Measurements from ENCODE around the gene KCNT1. TPM values are rescaled to one million over a fixed set of nuclear protein-coding genes. Genes with fewer than 3 reads are reported as not detected.

KCNT1 gene
- total RNA-seq, 1 donor from 2014 or later = not detected

DNA sequence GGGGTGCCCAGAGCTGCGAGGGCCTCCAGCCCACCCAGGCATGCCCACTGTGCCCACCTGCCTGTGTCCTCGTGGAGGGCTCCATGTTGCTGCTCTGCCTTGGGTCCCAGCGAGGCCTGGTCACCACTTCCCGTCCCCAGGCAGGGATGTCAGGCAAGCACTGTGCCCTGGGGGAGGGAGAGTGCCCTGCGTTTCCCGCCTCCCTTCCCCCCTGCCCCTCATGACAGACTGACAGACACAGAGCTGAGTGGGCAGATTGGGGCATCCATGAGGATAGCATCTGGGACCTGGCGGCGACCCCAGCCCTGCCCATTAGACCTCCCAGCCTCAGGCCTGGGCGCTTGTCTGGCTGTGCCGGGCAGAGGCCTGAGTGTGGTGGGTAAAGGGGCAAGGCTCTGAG, 56.9 kb downstream of the KCNT1 start:
- Mint-ChIP-seq H3K4me1 (ENCODE audit: low read depth, unreplicated experiment) (no peaks in the 10 kb centered on the region), H3K9me3 (ENCODE audit: unreplicated experiment) (no peaks in the 10 kb centered on the region), H3K27me3 (ENCODE audit: low read depth, unreplicated experiment) (peaks cover 27% of the 10 kb centered on the region), H3K4me3 (ENCODE audit: unreplicated experiment) (no peak overlapping the region), H3K27ac (ENCODE audit: unreplicated experiment) (no peak overlapping the region), H3K36me3 (ENCODE audit: low read depth, unreplicated experiment) (no peaks in the 10 kb centered on the region)
- Histone ChIP-seq H3K4me3 (ENCODE audit: insufficient read depth, low read depth, low read length) (no peak overlapping the region), H3K4me1 (ENCODE audit: insufficient read depth, low read length) (no peaks in the 10 kb centered on the region), H3K9ac (ENCODE audit: low read length) (no peak overlapping the region), H2AFZ (ENCODE audit: low read depth, low read length) (no peak overlapping the region), H4K20me1 (ENCODE audit: insufficient read depth, low read length) (no peaks in the 10 kb centered on the region), H3K4me2 (ENCODE audit: low read length) (no peak overlapping the region), H3K36me3 (ENCODE audit: insufficient read depth, low read length) (no peaks in the 10 kb centered on the region), H3K27me3 (ENCODE audit: insufficient read depth, low read length) (no peaks in the 10 kb centered on the region), H3K9me3 (ENCODE audit: insufficient read depth, low read depth, low read length) (peaks cover 5% of the 10 kb centered on the region), H3K27ac (ENCODE audit: low read depth, low read length) (no peak overlapping the region), H3K79me2 (ENCODE audit: insufficient read depth, low read length) (no peaks in the 10 kb centered on the region)
- DNase-seq (ENCODE audit: low read depth) (no peak), FAIRE-seq (no peak)
- TF ChIP-seq, protein P1, sequence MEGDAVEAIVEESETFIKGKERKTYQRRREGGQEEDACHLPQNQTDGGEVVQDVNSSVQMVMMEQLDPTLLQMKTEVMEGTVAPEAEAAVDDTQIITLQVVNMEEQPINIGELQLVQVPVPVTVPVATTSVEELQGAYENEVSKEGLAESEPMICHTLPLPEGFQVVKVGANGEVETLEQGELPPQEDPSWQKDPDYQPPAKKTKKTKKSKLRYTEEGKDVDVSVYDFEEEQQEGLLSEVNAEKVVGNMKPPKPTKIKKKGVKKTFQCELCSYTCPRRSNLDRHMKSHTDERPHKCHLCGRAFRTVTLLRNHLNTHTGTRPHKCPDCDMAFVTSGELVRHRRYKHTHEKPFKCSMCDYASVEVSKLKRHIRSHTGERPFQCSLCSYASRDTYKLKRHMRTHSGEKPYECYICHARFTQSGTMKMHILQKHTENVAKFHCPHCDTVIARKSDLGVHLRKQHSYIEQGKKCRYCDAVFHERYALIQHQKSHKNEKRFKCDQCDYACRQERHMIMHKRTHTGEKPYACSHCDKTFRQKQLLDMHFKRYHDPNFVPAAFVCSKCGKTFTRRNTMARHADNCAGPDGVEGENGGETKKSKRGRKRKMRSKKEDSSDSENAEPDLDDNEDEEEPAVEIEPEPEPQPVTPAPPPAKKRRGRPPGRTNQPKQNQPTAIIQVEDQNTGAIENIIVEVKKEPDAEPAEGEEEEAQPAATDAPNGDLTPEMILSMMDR (IDR thresholded peaks at IDR 0.05; ENCODE audit: insufficient read depth, low read depth, low read length) = no peak
- no peak for TF ChIP-seq EZH2 (IDR thresholded peaks at IDR 0.05; ENCODE audit: insufficient read depth, low read length)

DNA sequence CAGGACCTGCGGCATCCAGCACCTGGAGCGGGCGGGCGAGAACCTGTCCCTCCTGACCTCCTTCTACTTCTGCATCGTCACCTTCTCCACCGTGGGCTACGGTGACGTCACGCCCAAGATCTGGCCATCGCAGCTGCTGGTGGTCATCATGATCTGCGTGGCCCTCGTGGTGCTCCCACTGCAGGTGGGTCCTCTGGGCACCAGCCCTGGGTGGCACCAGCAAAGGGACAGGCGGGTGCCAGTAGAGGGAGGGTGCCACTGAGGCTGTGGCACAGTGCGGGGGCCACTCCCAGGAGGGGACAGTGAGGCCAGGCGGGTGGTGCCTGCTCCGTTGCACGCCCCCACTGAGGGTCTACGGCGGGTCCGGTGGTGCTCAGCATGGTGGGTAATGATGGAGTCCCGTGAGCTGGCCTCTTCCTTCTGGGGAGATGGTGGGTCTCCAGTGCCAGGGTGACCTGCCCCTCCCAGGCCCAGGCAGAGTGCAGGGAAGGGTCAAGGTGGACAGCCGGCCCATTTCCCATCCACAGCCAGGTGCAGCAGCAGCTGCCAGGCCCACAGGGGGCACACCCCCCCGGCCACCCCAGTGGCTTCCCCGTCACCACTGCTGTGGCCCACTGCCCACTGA, 57.8 kb downstream of the KCNT1 start:
- H3K4me1 ChIP-seq (ENCODE audit: insufficient read depth, low read length) = no peaks in the 10 kb centered on the region
- H3K9me3 ChIP-seq (ENCODE audit: insufficient read depth, low read depth, low read length) = peaks cover 5% of the 10 kb centered on the region
- H4K20me1 ChIP-seq (ENCODE audit: insufficient read depth, low read length) = no peaks in the 10 kb centered on the region
- no peaks in the 10 kb centered on the region for H3K36me3 Mint-ChIP-seq (ENCODE audit: low read depth, unreplicated experiment)
- DNase-seq (ENCODE audit: low read depth) = no peak
- H3K27ac ChIP-seq (ENCODE audit: low read depth, low read length) = no peak overlapping the region
- H3K9me3 Mint-ChIP-seq (ENCODE audit: unreplicated experiment) = no peaks in the 10 kb centered on the region
- H3K27me3 Mint-ChIP-seq (ENCODE audit: low read depth, unreplicated experiment) = peaks cover 27% of the 10 kb centered on the region
- no peak overlapping the region for H2AFZ ChIP-seq (ENCODE audit: low read depth, low read length)
- no peaks in the 10 kb centered on the region for H3K36me3 ChIP-seq (ENCODE audit: insufficient read depth, low read length)
- H3K4me3 ChIP-seq (ENCODE audit: insufficient read depth, low read depth, low read length) = no peak overlapping the region
- no peaks in the 10 kb centered on the region for H3K27me3 ChIP-seq (ENCODE audit: insufficient read depth, low read length)
- no peak for FAIRE-seq
- TF ChIP-seq, protein P1 (IDR thresholded peaks at IDR 0.05; ENCODE audit: insufficient read depth, low read depth, low read length) = no peak
- TF ChIP-seq EZH2 (IDR thresholded peaks at IDR 0.05; ENCODE audit: insufficient read depth, low read length) = no peak
- no peak overlapping the region for H3K9ac ChIP-seq (ENCODE audit: low read length)
- H3K27ac Mint-ChIP-seq (ENCODE audit: unreplicated experiment) = no peak overlapping the region
- H3K4me1 Mint-ChIP-seq (ENCODE audit: low read depth, unreplicated experiment) = no peaks in the 10 kb centered on the region
- no peak overlapping the region for H3K4me3 Mint-ChIP-seq (ENCODE audit: unreplicated experiment)
- no peak overlapping the region for H3K4me2 ChIP-seq (ENCODE audit: low read length)
- H3K79me2 ChIP-seq (ENCODE audit: insufficient read depth, low read length) = no peaks in the 10 kb centered on the region

DNA sequence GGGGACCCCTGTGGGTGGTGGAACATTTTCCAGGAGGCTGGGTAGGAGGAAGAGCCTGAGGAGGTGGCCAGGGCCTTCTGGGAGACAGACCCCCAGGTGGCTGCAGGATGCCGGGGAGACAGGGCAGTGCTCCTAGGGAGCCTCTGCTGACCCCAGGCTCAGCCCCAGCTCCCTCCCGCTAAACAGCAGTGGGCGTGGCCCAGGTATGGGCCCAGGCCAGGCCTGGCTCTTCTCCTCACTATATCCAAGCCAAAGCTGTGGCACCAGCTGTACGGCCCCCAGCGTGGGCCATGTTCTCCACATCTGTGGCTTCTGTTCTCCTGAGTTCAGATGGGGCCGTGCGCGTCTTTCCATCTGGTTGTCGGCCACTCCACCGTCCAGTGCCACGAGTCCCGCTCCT, 58.5 kb downstream of the KCNT1 start:
- Histone ChIP-seq H3K79me2 (ENCODE audit: insufficient read depth, low read length) (no peaks in the 10 kb centered on the region), H3K27ac (ENCODE audit: low read depth, low read length) (no peak overlapping the region), H3K4me1 (ENCODE audit: insufficient read depth, low read length) (no peaks in the 10 kb centered on the region), H3K9me3 (ENCODE audit: insufficient read depth, low read depth, low read length) (peaks cover 5% of the 10 kb centered on the region), H3K36me3 (ENCODE audit: insufficient read depth, low read length) (no peaks in the 10 kb centered on the region), H3K27me3 (ENCODE audit: insufficient read depth, low read length) (no peaks in the 10 kb centered on the region), H4K20me1 (ENCODE audit: insufficient read depth, low read length) (no peaks in the 10 kb centered on the region), H3K4me2 (ENCODE audit: low read length) (no peak overlapping the region), H2AFZ (ENCODE audit: low read depth, low read length) (no peak overlapping the region), H3K9ac (ENCODE audit: low read length) (no peak overlapping the region), H3K4me3 (ENCODE audit: insufficient read depth, low read depth, low read length) (no peak overlapping the region)
- TF ChIP-seq, protein P1 (IDR thresholded peaks at IDR 0.05; ENCODE audit: insufficient read depth, low read depth, low read length) = no peak
- no peak for TF ChIP-seq EZH2 (IDR thresholded peaks at IDR 0.05; ENCODE audit: insufficient read depth, low read length)
- Mint-ChIP-seq H3K36me3 (ENCODE audit: low read depth, unreplicated experiment) (no peaks in the 10 kb centered on the region), H3K4me3 (ENCODE audit: unreplicated experiment) (no peak overlapping the region), H3K27ac (ENCODE audit: unreplicated experiment) (no peak overlapping the region), H3K4me1 (ENCODE audit: low read depth, unreplicated experiment) (no peaks in the 10 kb centered on the region), H3K9me3 (ENCODE audit: unreplicated experiment) (peaks cover 1% of the 10 kb centered on the region), H3K27me3 (ENCODE audit: low read depth, unreplicated experiment) (peaks cover 23% of the 10 kb centered on the region)
- DNase-seq (ENCODE audit: low read depth) (no peak), FAIRE-seq (no peak)
